ENCODE data around the gene FOXO1. TPM values are rescaled to one million over a fixed set of nuclear protein-coding genes. Genes with fewer than 3 reads are reported as not detected.

FOXO1 gene
- total and polyA plus RNA-seq, 2 of the 13 experiments (the other 11 are each of a cell fraction or from before 2014, with no cell fraction given), result 8.1 to 13.1 TPM

DNA sequence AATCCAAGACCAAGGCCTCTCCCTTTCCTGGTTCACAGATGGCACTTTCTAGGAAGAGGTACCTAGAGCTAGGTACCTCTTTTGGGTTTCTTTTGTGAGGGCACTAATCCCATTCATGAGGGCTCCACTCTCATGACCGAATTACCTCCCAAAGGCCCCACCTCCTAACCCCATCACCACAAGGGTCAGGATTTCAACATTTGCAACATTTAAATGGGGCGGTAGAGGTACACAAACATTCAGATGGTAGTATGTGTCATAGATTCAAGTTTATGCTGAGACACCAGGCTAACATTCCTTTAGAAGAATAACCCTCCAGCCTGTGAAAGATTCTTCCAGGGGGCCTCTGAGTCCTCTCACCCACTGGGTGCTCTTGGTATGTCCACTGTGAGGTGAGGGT, 116.3 kb downstream of the FOXO1 start (continued):
- no peak for TF ChIP-seq ZNF225 (CRISPR knock-in tag; IDR thresholded peaks at IDR 0.05)
- TF ChIP-seq ZNF670 (CRISPR knock-in tag; IDR thresholded peaks at IDR 0.05; ENCODE audit: borderline replicate concordance), result no peak
- TF ChIP-seq ZBTB7B (CRISPR knock-in tag; IDR thresholded peaks at IDR 0.05), result no peak
- no peak for TF ChIP-seq ZNF850 (CRISPR knock-in tag; conservative IDR thresholded peaks at IDR 0.05)
- TF ChIP-seq ZNF432 (CRISPR knock-in tag; IDR thresholded peaks at IDR 0.05; ENCODE audit: borderline replicate concordance), result no peak
- no peak for TF ChIP-seq ZSCAN9 (CRISPR knock-in tag; IDR thresholded peaks at IDR 0.05; ENCODE audit: borderline replicate concordance)
- TF ChIP-seq, protein P1, sequence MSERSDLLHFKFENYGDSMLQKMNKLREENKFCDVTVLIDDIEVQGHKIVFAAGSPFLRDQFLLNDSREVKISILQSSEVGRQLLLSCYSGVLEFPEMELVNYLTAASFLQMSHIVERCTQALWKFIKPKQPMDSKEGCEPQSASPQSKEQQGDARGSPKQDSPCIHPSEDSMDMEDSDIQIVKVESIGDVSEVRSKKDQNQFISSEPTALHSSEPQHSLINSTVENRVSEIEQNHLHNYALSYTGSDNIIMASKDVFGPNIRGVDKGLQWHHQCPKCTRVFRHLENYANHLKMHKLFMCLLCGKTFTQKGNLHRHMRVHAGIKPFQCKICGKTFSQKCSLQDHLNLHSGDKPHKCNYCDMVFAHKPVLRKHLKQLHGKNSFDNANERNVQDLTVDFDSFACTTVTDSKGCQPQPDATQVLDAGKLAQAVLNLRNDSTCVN (CRISPR knock-in tag; IDR thresholded peaks at IDR 0.05; ENCODE audit: borderline replicate concordance), result 0 out of 2 replicates have a peak, but pooled peaks have one; percentile 3
- no peak for TF ChIP-seq PHF5A (CRISPR knock-in tag; IDR thresholded peaks at IDR 0.05; ENCODE audit: low read depth, unreplicated experiment)

DNA sequence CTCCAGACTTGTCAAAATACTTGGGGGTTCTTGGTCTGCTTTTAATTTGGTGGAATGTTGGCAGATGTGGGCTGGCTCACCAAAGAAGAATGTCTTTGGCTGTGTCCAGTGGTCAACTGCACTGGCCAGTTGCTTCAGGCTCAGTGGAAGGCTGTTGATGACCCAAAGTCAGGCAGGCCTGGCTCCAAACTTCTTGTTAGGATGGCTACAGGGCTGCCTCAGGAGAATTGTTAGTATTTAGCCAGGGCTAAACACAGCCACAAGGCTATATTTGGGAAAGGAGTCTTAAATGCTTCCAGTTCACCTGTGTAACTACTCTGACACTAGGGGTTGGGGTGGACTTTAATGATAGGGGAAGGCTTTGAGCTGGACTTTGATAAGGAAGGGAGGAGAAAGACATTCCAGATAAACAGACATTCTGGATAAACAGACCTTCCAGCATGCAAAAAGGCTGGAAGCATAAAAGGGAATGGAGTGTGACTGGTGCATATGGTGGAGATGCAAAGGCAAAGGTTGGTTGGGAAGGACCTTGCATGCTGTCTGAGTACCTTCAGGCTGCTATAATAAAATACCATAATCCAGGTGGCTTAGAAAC, 116.8 kb downstream of the FOXO1 start:
- CTCF ChIA-PET (ENCODE audit: low intra/inter-chr PET ratio, low total read pairs), result no interaction called here
- POLR2A ChIA-PET, result interaction anchor here (1.3 to 1.5 kb wide), 2 partner anchors 14 kb away, joined by 4 to 10 read pairs; no protein-coding TSS in a partner anchor
- TF ChIP-seq ZMYM4 (CRISPR knock-in tag; IDR thresholded peaks at IDR 0.05) (peak; percentile 53), NKX3-1 (CRISPR knock-in tag; IDR thresholded peaks at IDR 0.05) (no peak), SP5 (CRISPR knock-in tag; IDR thresholded peaks at IDR 0.05; ENCODE audit: borderline replicate concordance, low read depth) (peak; percentile 93), RBM22 (optimal IDR thresholded peaks at IDR 0.05; ENCODE audit: low read length) (no peak), HNF4A (CRISPR knock-in tag; IDR thresholded peaks at IDR 0.05) (peak; percentile 85)
- TF ChIP-seq, protein P2, sequence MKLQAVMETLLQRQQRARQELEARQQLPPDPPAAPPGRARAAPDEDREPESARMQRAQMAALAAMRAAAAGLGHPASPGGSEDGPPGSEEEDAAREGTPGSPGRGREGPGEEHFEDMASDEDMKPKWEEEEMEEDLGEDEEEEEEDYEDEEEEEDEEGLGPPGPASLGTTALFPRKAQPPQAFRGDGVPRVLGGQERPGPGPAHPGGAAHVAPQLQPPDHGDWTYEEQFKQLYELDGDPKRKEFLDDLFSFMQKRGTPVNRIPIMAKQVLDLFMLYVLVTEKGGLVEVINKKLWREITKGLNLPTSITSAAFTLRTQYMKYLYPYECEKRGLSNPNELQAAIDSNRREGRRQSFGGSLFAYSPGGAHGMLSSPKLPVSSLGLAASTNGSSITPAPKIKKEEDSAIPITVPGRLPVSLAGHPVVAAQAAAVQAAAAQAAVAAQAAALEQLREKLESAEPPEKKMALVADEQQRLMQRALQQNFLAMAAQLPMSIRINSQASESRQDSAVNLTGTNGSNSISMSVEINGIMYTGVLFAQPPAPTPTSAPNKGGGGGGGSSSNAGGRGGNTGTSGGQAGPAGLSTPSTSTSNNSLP (IDR thresholded peaks at IDR 0.05; ENCODE audit: low read depth, low read length), result 0 out of 2 replicates have a peak, but pooled peaks have one; percentile 24
- TF ChIP-seq, protein P3, sequence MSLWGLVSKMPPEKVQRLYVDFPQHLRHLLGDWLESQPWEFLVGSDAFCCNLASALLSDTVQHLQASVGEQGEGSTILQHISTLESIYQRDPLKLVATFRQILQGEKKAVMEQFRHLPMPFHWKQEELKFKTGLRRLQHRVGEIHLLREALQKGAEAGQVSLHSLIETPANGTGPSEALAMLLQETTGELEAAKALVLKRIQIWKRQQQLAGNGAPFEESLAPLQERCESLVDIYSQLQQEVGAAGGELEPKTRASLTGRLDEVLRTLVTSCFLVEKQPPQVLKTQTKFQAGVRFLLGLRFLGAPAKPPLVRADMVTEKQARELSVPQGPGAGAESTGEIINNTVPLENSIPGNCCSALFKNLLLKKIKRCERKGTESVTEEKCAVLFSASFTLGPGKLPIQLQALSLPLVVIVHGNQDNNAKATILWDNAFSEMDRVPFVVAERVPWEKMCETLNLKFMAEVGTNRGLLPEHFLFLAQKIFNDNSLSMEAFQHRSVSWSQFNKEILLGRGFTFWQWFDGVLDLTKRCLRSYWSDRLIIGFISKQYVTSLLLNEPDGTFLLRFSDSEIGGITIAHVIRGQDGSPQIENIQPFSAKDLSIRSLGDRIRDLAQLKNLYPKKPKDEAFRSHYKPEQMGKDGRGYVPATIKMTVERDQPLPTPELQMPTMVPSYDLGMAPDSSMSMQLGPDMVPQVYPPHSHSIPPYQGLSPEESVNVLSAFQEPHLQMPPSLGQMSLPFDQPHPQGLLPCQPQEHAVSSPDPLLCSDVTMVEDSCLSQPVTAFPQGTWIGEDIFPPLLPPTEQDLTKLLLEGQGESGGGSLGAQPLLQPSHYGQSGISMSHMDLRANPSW (CRISPR knock-in tag; IDR thresholded peaks at IDR 0.05; ENCODE audit: borderline replicate concordance), result no peak
- TF ChIP-seq, protein P4, sequence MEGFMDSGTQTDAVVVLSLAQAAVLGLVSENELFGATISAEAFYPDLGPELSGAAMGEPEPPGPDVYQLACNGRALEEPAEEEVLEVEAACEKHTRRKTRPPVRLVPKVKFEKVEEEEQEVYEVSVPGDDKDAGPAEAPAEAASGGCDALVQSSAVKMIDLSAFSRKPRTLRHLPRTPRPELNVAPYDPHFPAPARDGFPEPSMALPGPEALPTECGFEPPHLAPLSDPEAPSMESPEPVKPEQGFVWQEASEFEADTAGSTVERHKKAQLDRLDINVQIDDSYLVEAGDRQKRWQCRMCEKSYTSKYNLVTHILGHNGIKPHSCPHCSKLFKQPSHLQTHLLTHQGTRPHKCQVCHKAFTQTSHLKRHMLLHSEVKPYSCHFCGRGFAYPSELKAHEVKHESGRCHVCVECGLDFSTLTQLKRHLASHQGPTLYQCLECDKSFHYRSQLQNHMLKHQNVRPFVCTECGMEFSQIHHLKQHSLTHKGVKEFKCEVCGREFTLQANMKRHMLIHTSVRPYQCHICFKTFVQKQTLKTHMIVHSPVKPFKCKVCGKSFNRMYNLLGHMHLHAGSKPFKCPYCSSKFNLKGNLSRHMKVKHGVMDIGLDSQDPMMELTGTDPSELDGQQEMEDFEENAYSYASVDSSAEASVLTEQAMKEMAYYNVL (CRISPR knock-in tag; IDR thresholded peaks at IDR 0.05; ENCODE audit: borderline replicate concordance), result peak; percentile 57; the same call in 1 of the 2 replicates

More for the DNA sequence above, 116.8 kb downstream of the FOXO1 start:
- FAIRE-seq (no peak), ATAC-seq (peak; percentile 52), DNase-seq (ENCODE audit: low spot score) (peak; percentile 77)
- Histone ChIP-seq H3K9ac (ENCODE audit: insufficient read depth, low read depth, low read length) (no peak overlapping the region), H3K79me2 (ENCODE audit: insufficient read depth, low read length) (peaks cover 14% of the 10 kb centered on the region), H4K20me1 (ENCODE audit: insufficient read depth, low read length) (no peaks in the 10 kb centered on the region), H3K27ac (ENCODE audit: extremely low read length, insufficient read depth, low read length) (peak overlapping the region; percentile 32), H3K27me3 (ENCODE audit: control insufficient read depth in 1 of 2, insufficient read depth in 2 of 2, low read length in 2 of 2) (no peaks in the 10 kb centered on the region), H3K36me3 (replicated peaks in 1 of 2; ENCODE audit: control insufficient read depth in 1 of 2, insufficient read depth in 2 of 2, low read length in 2 of 2) (no peaks in the 10 kb centered on the region), H3K4me2 (ENCODE audit: low read depth, low read length) (peak overlapping the region; percentile 42), H3K4me1 (ENCODE audit: insufficient read depth, low read length) (peaks cover 89% of the 10 kb centered on the region), H2AFZ (ENCODE audit: low read length) (no peak overlapping the region), H3K4me3 (replicated peaks in 1 of 3; ENCODE audit: insufficient read depth in 1 of 3, low read depth in 2 of 3, low read length in 3 of 3) (peak overlapping the region in 1 of 3 experiments; percentile 13; a peak in 1 of 6 replicates), H3K9me3 (ENCODE audit: low read length) (no peaks in the 10 kb centered on the region)
- no TSS peak for BruUV-seq (replicated peaks)
- in situ Hi-C loops (cut with HindIII; ENCODE audit: extremely low pct_ligation_motif_present, low pct_unique_long_range_greater_than_20kb) (no loop called here), intact Hi-C loops (cut with micrococcal nuclease; ENCODE audit: unreplicated experiment) (no loop called here)
